ENCODE data around the gene ASMT.

ASMT gene

GRCh38 chrX:1657367-1658070 is 42.7 kb downstream of the ASMT start:
- Histone ChIP-seq H3K4me3 (no peak overlapping the region), H3K27ac (no peak overlapping the region)
- DNase-seq (ENCODE audit: low spot score), result no peak
- no peak for TF ChIP-seq CTCF (IDR thresholded peaks at IDR 0.05)

- TF ChIP-seq CTCF (IDR thresholded peaks at IDR 0.05), result no peak
- Histone ChIP-seq H3K4me3 (no peak overlapping the region), H3K27ac (no peak overlapping the region)
- DNase-seq (ENCODE audit: low spot score), result no peak
These were observed 43.2 kb downstream of the ASMT start for GRCh38 chrX:1658071-1658491.

- TF ChIP-seq CTCF (IDR thresholded peaks at IDR 0.05), result no peak
- DNase-seq (ENCODE audit: low spot score), result no peak
- H3K4me3 ChIP-seq, result no peak overlapping the region
- H3K27ac ChIP-seq, result no peak overlapping the region
These were observed 45.0 kb downstream of the ASMT start for GRCh38 chrX:1659664-1660461.

GRCh38 chrX:1661048-1661921 is 46.4 kb downstream of the ASMT start:
- no peak for DNase-seq (ENCODE audit: low spot score)
- no peak for TF ChIP-seq CTCF (IDR thresholded peaks at IDR 0.05)
- H3K4me3 ChIP-seq, result no peak overlapping the region
- no peak overlapping the region for H3K27ac ChIP-seq

- Histone ChIP-seq H3K4me3 (no peak overlapping the region), H3K27ac (no peak overlapping the region)
- TF ChIP-seq CTCF (IDR thresholded peaks at IDR 0.05), result no peak
- no peak for DNase-seq (ENCODE audit: low spot score)
These were observed 47.0 kb downstream of the ASMT start for GRCh38 chrX:1661922-1662221.

- TF ChIP-seq CTCF (IDR thresholded peaks at IDR 0.05), result no peak
- DNase-seq (ENCODE audit: low spot score), result no peak
- Histone ChIP-seq H3K4me3 (no peak overlapping the region), H3K27ac (no peak overlapping the region)
These were observed 52.7 kb downstream of the ASMT start for GRCh38 chrX:1667566-1667965.
